Measurements from ENCODE around the gene MRPL55. TPM values are rescaled to one million over a fixed set of nuclear protein-coding genes. Genes with fewer than 3 reads are reported as not detected.

Gene MRPL55
- total and polyA plus RNA-seq, 2 of the 13 experiments (the other 11 are each of a cell fraction or from before 2014, with no cell fraction given), result 58.6 to 92.9 TPM

GRCh38 chr1:228149406-228150119 is 40.5 kb upstream of the MRPL55 start, which contains the start of gene GJC2 (continued):
- TF ChIP-seq ZNF362 (CRISPR knock-in tag; IDR thresholded peaks at IDR 0.05; ENCODE audit: borderline replicate concordance) (no peak), ZNF441 (CRISPR knock-in tag; IDR thresholded peaks at IDR 0.05; ENCODE audit: borderline replicate concordance) (no peak), THAP7 (CRISPR knock-in tag; IDR thresholded peaks at IDR 0.05) (0 out of 2 replicates have a peak, but pooled peaks have one; percentile 29), ZSCAN9 (CRISPR knock-in tag; IDR thresholded peaks at IDR 0.05; ENCODE audit: borderline replicate concordance) (0 out of 2 replicates have a peak, but pooled peaks have one; percentile 12), MEF2D (CRISPR knock-in tag; IDR thresholded peaks at IDR 0.05) (no peak), ATF7-NPFF (CRISPR knock-in tag; IDR thresholded peaks at IDR 0.05; ENCODE audit: low read depth) (no peak), ZNF180 (CRISPR knock-in tag; IDR thresholded peaks at IDR 0.05; ENCODE audit: borderline replicate concordance, low read depth) (no peak), JARID2 (CRISPR knock-in tag; IDR thresholded peaks at IDR 0.05; ENCODE audit: insufficient replicate concordance) (no peak), CEBPG (CRISPR knock-in tag; IDR thresholded peaks at IDR 0.05) (no peak), JUNB (CRISPR knock-in tag; IDR thresholded peaks at IDR 0.05; ENCODE audit: borderline replicate concordance) (no peak), ZNF776 (CRISPR knock-in tag; IDR thresholded peaks at IDR 0.05) (no peak), HOXA3 (CRISPR knock-in tag; IDR thresholded peaks at IDR 0.05) (peak; percentile 62), HIC2 (CRISPR knock-in tag; IDR thresholded peaks at IDR 0.05; ENCODE audit: low read depth) (no peak), ZMAT5 (CRISPR knock-in tag; IDR thresholded peaks at IDR 0.05; ENCODE audit: borderline replicate concordance, low read depth) (no peak)
- TF ChIP-seq, protein P1, sequence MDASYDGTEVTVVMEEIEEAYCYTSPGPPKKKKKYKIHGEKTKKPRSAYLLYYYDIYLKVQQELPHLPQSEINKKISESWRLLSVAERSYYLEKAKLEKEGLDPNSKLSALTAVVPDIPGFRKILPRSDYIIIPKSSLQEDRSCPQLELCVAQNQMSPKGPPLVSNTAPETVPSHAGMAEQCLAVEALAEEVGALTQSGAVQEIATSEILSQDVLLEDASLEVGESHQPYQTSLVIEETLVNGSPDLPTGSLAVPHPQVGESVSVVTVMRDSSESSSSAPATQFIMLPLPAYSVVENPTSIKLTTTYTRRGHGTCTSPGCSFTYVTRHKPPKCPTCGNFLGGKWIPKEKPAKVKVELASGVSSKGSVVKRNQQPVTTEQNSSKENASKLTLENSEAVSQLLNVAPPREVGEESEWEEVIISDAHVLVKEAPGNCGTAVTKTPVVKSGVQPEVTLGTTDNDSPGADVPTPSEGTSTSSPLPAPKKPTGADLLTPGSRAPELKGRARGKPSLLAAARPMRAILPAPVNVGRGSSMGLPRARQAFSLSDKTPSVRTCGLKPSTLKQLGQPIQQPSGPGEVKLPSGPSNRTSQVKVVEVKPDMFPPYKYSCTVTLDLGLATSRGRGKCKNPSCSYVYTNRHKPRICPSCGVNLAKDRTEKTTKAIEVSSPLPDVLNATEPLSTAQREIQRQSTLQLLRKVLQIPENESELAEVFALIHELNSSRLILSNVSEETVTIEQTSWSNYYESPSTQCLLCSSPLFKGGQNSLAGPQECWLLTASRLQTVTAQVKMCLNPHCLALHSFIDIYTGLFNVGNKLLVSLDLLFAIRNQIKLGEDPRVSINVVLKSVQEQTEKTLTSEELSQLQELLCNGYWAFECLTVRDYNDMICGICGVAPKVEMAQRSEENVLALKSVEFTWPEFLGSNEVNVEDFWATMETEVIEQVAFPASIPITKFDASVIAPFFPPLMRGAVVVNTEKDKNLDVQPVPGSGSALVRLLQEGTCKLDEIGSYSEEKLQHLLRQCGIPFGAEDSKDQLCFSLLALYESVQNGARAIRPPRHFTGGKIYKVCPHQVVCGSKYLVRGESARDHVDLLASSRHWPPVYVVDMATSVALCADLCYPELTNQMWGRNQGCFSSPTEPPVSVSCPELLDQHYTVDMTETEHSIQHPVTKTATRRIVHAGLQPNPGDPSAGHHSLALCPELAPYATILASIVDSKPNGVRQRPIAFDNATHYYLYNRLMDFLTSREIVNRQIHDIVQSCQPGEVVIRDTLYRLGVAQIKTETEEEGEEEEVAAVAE (CRISPR knock-in tag; IDR thresholded peaks at IDR 0.05; ENCODE audit: borderline replicate concordance), result no peak
- TF ChIP-seq, protein P2, sequence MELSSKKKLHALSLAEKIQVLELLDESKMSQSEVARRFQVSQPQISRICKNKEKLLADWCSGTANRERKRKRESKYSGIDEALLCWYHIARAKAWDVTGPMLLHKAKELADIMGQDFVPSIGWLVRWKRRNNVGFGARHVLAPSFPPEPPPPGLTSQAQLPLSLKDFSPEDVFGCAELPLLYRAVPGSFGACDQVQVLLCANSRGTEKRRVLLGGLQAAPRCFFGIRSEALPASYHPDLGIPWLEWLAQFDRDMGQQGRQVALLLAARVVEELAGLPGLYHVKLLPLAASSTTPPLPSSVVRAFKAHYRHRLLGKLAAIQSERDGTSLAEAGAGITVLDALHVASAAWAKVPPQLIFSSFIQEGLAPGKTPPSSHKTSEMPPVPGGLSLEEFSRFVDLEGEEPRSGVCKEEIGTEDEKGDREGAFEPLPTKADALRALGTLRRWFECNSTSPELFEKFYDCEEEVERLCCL (CRISPR knock-in tag; IDR thresholded peaks at IDR 0.05; ENCODE audit: borderline replicate concordance), result no peak
- TF ChIP-seq, protein P3, sequence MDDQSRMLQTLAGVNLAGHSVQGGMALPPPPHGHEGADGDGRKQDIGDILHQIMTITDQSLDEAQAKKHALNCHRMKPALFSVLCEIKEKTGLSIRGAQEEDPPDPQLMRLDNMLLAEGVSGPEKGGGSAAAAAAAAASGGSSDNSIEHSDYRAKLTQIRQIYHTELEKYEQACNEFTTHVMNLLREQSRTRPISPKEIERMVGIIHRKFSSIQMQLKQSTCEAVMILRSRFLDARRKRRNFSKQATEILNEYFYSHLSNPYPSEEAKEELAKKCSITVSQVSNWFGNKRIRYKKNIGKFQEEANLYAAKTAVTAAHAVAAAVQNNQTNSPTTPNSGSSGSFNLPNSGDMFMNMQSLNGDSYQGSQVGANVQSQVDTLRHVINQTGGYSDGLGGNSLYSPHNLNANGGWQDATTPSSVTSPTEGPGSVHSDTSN (CRISPR knock-in tag; IDR thresholded peaks at IDR 0.05; ENCODE audit: borderline replicate concordance), result no peak

Data from HepG2 (cell line).